CD4-positive, CD25-positive, alpha-beta regulatory T cell (primary cell): Measurements from ENCODE around the gene MSANTD3. TPM values are rescaled to one million over a fixed set of nuclear protein-coding genes. Genes with fewer than 3 reads are reported as not detected.

Experiments
- ATAC-seq, 2 donors: fragments of 150-1000 bp; cut with Tn5 transposase; one replicate each; pipeline ENCODE4 v1.10.0; 2021; ENCODE audit warnings: low read depth in 2 of 2, moderate number of reproducible peaks in 2 of 2, moderate library complexity in 1 of 2
- DNase-seq, 3 donors: peaks; one replicate each; pipeline versions ENCODE4 v3.0.0 to v3.0.0-alpha.2; 2012 to 2022; ENCODE audit warnings: mixed read lengths in 1 of 3
- H3K27ac ChIP-seq: one replicate; pipeline ENCODE4 v1.7.0; 2013; ENCODE audit warnings: mild to moderate bottlenecking, low read length; ENCODE audit not compliant: insufficient read depth, poor library complexity, severe bottlenecking
- H3K27me3 ChIP-seq: one replicate; pipeline ENCODE4 v1.7.0; 2013; ENCODE audit warnings: low read length; ENCODE audit not compliant: control insufficient read depth, insufficient read depth
- H3K36me3 ChIP-seq: one replicate; pipeline ENCODE4 v1.7.0; 2013; ENCODE audit warnings: mild to moderate bottlenecking, low read length, moderate library complexity; ENCODE audit not compliant: control insufficient read depth, insufficient read depth
- H3K4me1 ChIP-seq: 2 replicates; pipeline ENCODE4 v1.7.0; 2013; ENCODE audit warnings: mild to moderate bottlenecking, low read length; ENCODE audit not compliant: insufficient read depth, control insufficient read depth, poor library complexity, severe bottlenecking
- H3K4me3 ChIP-seq: one replicate; pipeline ENCODE4 v1.7.0; 2013; ENCODE audit warnings: low read depth, mild to moderate bottlenecking, low read length, moderate library complexity
- H3K9me3 ChIP-seq, 2 experiments: 1 replicate in 1 of 2; 2 replicates in 1 of 2; pipeline ENCODE4 v1.7.0; 2013; ENCODE audit warnings: low read length in 2 of 2, mild to moderate bottlenecking in 1 of 2, moderate library complexity in 1 of 2; ENCODE audit not compliant: control insufficient read depth in 2 of 2
- H3K27ac Mint-ChIP-seq, 3 donors: one replicate each; pipeline ENCODE4 v1.8.0; 2020 to 2022; ENCODE audit warnings: mild to moderate bottlenecking in 3 of 3, mixed read lengths in 3 of 3, moderate library complexity in 2 of 3
- H3K27me3 Mint-ChIP-seq: one replicate; pipeline ENCODE4 v1.8.0; 2022; ENCODE audit warnings: mild to moderate bottlenecking, mixed read lengths
- H3K36me3 Mint-ChIP-seq: one replicate; pipeline ENCODE4 v1.8.0; 2020; ENCODE audit warnings: mixed read lengths
- H3K4me1 Mint-ChIP-seq, 4 donors: one replicate each; pipeline ENCODE4 v1.8.0; 2020 to 2022; ENCODE audit warnings: mixed read lengths in 4 of 4, mild to moderate bottlenecking in 1 of 4
- H3K4me3 Mint-ChIP-seq, 4 donors: one replicate each; pipeline ENCODE4 v1.8.0; 2020 to 2022; ENCODE audit warnings: mild to moderate bottlenecking in 4 of 4, mixed read lengths in 4 of 4, moderate library complexity in 3 of 4
- H3K9me3 Mint-ChIP-seq, 7 donors: one replicate each; pipeline ENCODE4 v1.8.0; 2020 to 2022; ENCODE audit warnings: mixed read lengths in 7 of 7, mild to moderate bottlenecking in 3 of 7, moderate library complexity in 2 of 7
- polyA plus RNA-seq, 4 donors: library from polyadenylated mRNA; unstranded; fragments of 300-500 nt; fragmentation: Illumina TruSeq; gene quantifications; one replicate each; pipeline ENCODE4 v1.2.3, GENCODE V29; 2021
- total RNA-seq: library from RNA; stranded (reverse); gene quantifications from one replicate; pipeline ENCODE4 v1.2.3, GENCODE V29; 2022

The MSANTD3 gene
- total and polyA plus RNA-seq, 5 donors from 2014 or later: 3.0 to 5.9 (median 3.9) TPM

GRCh38 chr9:100455470-100455869 lies 28.5 kb downstream of the MSANTD3 start:
- Mint-ChIP-seq H3K9me3 (no peaks in the 10 kb centered on the region), H3K27ac (no peak overlapping the region), H3K36me3 (peaks cover 30% of the 10 kb centered on the region), H3K27me3 (peaks cover 10% of the 10 kb centered on the region), H3K4me1 (peaks cover 0 to 2% (median 0%) of the 10 kb centered on the region in 4 donors), H3K4me3 (no peak overlapping the region)
- Histone ChIP-seq H3K4me3 (no peak overlapping the region), H3K9me3 (no peaks in the 10 kb centered on the region), H3K4me1 (no peaks in the 10 kb centered on the region), H3K36me3 (peaks cover 2% of the 10 kb centered on the region), H3K27ac (no peak overlapping the region), H3K27me3 (no peaks in the 10 kb centered on the region)
- no peak for ATAC-seq
- DNase-seq: no peak

- no peaks in the 10 kb centered on the region for H3K9me3 ChIP-seq
- Mint-ChIP-seq H3K4me1 (no peaks in the 10 kb centered on the region), H3K9me3 (no peaks in the 10 kb centered on the region), H3K36me3 (peaks cover 14% of the 10 kb centered on the region), H3K27me3 (peaks cover 10% of the 10 kb centered on the region), H3K4me3 (no peak overlapping the region), H3K27ac (no peak overlapping the region)
- no peaks in the 10 kb centered on the region for H3K27me3 ChIP-seq
- DNase-seq (no peak), ATAC-seq (no peak)
- no peaks in the 10 kb centered on the region for H3K36me3 ChIP-seq
- H3K4me1 ChIP-seq: no peaks in the 10 kb centered on the region
- no peak overlapping the region for H3K27ac ChIP-seq
- H3K4me3 ChIP-seq: no peak overlapping the region
Observed at GRCh38 chr9:100457517-100457916, 30.6 kb downstream of the MSANTD3 start.

GRCh38 chr9:100459963-100460362 lies 33.0 kb downstream of the MSANTD3 start:
- DNase-seq (no peak), ATAC-seq (no peak)
- Mint-ChIP-seq H3K4me1 (peaks cover 0 to 3% (median 0%) of the 10 kb centered on the region in 4 donors), H3K4me3 (no peak overlapping the region), H3K9me3 (no peaks in the 10 kb centered on the region), H3K36me3 (peaks cover 4% of the 10 kb centered on the region), H3K27me3 (peaks cover 13% of the 10 kb centered on the region), H3K27ac (no peak overlapping the region)
- no peak overlapping the region for H3K27ac ChIP-seq
- H3K4me3 ChIP-seq: no peak overlapping the region
- H3K4me1 ChIP-seq: no peaks in the 10 kb centered on the region
- no peaks in the 10 kb centered on the region for H3K9me3 ChIP-seq
- H3K27me3 ChIP-seq: no peaks in the 10 kb centered on the region
- H3K36me3 ChIP-seq: no peaks in the 10 kb centered on the region

- ATAC-seq (no peak), DNase-seq (no peak)
- peaks cover 24% of the 10 kb centered on the region for H3K27me3 Mint-ChIP-seq
- no peak overlapping the region for H3K4me3 ChIP-seq
- no peaks in the 10 kb centered on the region for H3K4me1 ChIP-seq
- H3K9me3 Mint-ChIP-seq: peaks cover 0 to 2% (median 0%) of the 10 kb centered on the region in 7 donors
- H3K27ac Mint-ChIP-seq: no peak overlapping the region
- H3K36me3 Mint-ChIP-seq: peaks cover 4% of the 10 kb centered on the region
- peaks cover 0 to 3% (median 0%) of the 10 kb centered on the region in 4 donors for H3K4me1 Mint-ChIP-seq
- H3K9me3 ChIP-seq: no peaks in the 10 kb centered on the region
- H3K36me3 ChIP-seq: no peaks in the 10 kb centered on the region
- no peak overlapping the region for H3K4me3 Mint-ChIP-seq
- H3K27me3 ChIP-seq: peaks cover 10% of the 10 kb centered on the region
- no peak overlapping the region for H3K27ac ChIP-seq
Observed at GRCh38 chr9:100465274-100465673, 38.3 kb downstream of the MSANTD3 start.

GRCh38 chr9:100465761-100466160 lies 38.8 kb downstream of the MSANTD3 start:
- H3K27me3 Mint-ChIP-seq: peaks cover 24% of the 10 kb centered on the region
- ATAC-seq: no peak
- no peak overlapping the region for H3K27ac ChIP-seq
- H3K4me3 Mint-ChIP-seq: no peak overlapping the region
- no peak overlapping the region for H3K4me3 ChIP-seq
- peaks cover 0 to 2% (median 0%) of the 10 kb centered on the region in 7 donors for H3K9me3 Mint-ChIP-seq
- DNase-seq: no peak
- no peaks in the 10 kb centered on the region for H3K9me3 ChIP-seq
- peaks cover 4% of the 10 kb centered on the region for H3K36me3 Mint-ChIP-seq
- H3K4me1 Mint-ChIP-seq: peaks cover 0 to 3% (median 0%) of the 10 kb centered on the region in 4 donors
- H3K4me1 ChIP-seq: no peaks in the 10 kb centered on the region
- no peak overlapping the region for H3K27ac Mint-ChIP-seq
- no peaks in the 10 kb centered on the region for H3K36me3 ChIP-seq
- peaks cover 12% of the 10 kb centered on the region for H3K27me3 ChIP-seq

- Mint-ChIP-seq H3K9me3 (peaks cover 0 to 2% (median 0%) of the 10 kb centered on the region in 7 donors), H3K27me3 (peaks cover 25% of the 10 kb centered on the region), H3K36me3 (peaks cover 4% of the 10 kb centered on the region), H3K4me1 (peaks cover 0 to 3% (median 0%) of the 10 kb centered on the region in 4 donors), H3K4me3 (no peak overlapping the region), H3K27ac (no peak overlapping the region)
- H3K4me1 ChIP-seq: no peaks in the 10 kb centered on the region
- no peaks in the 10 kb centered on the region for H3K9me3 ChIP-seq
- no peaks in the 10 kb centered on the region for H3K36me3 ChIP-seq
- H3K27ac ChIP-seq: no peak overlapping the region
- no peak for DNase-seq
- H3K27me3 ChIP-seq: peaks cover 14% of the 10 kb centered on the region
- H3K4me3 ChIP-seq: no peak overlapping the region
- ATAC-seq: no peak
Observed at GRCh38 chr9:100466171-100466828, 39.4 kb downstream of the MSANTD3 start.

GRCh38 chr9:100466829-100467221 lies 39.9 kb downstream of the MSANTD3 start:
- no peak overlapping the region for H3K27ac Mint-ChIP-seq
- H3K27me3 ChIP-seq: peaks cover 17% of the 10 kb centered on the region
- H3K36me3 ChIP-seq: no peaks in the 10 kb centered on the region
- ATAC-seq (no peak), DNase-seq (no peak)
- no peak overlapping the region for H3K27ac ChIP-seq
- peaks cover 4% of the 10 kb centered on the region for H3K36me3 Mint-ChIP-seq
- peaks cover 0 to 3% (median 0%) of the 10 kb centered on the region in 4 donors for H3K4me1 Mint-ChIP-seq
- peaks cover 0 to 2% (median 0%) of the 10 kb centered on the region in 7 donors for H3K9me3 Mint-ChIP-seq
- H3K27me3 Mint-ChIP-seq: peaks cover 30% of the 10 kb centered on the region
- no peak overlapping the region for H3K4me3 Mint-ChIP-seq
- H3K9me3 ChIP-seq: no peaks in the 10 kb centered on the region
- no peak overlapping the region for H3K4me3 ChIP-seq
- no peaks in the 10 kb centered on the region for H3K4me1 ChIP-seq

GRCh38 chr9:100468041-100468440 lies 41.1 kb downstream of the MSANTD3 start:
- Mint-ChIP-seq H3K27ac (no peak overlapping the region), H3K9me3 (peaks cover 0 to 2% (median 0%) of the 10 kb centered on the region in 7 donors), H3K4me3 (no peak overlapping the region), H3K36me3 (peaks cover 4% of the 10 kb centered on the region), H3K4me1 (peaks cover 0 to 5% (median 3%) of the 10 kb centered on the region in 4 donors), H3K27me3 (peaks cover 39% of the 10 kb centered on the region)
- H3K36me3 ChIP-seq: no peaks in the 10 kb centered on the region
- DNase-seq (no peak), ATAC-seq (no peak)
- peaks cover 5% of the 10 kb centered on the region for H3K4me1 ChIP-seq
- peaks cover 22% of the 10 kb centered on the region for H3K27me3 ChIP-seq
- H3K9me3 ChIP-seq: no peaks in the 10 kb centered on the region
- H3K4me3 ChIP-seq: no peak overlapping the region
- no peak overlapping the region for H3K27ac ChIP-seq
